HG03196 (cell line): ENCODE measurements around the gene SNCAIP.

Experiments used
- ATAC-seq: cut with Tn5 transposase; IDR thresholded peaks from one replicate; pipeline ENCODE4 v1.9.1; 2021; ENCODE audit not compliant: unreplicated experiment

Gene SNCAIP

DNA sequence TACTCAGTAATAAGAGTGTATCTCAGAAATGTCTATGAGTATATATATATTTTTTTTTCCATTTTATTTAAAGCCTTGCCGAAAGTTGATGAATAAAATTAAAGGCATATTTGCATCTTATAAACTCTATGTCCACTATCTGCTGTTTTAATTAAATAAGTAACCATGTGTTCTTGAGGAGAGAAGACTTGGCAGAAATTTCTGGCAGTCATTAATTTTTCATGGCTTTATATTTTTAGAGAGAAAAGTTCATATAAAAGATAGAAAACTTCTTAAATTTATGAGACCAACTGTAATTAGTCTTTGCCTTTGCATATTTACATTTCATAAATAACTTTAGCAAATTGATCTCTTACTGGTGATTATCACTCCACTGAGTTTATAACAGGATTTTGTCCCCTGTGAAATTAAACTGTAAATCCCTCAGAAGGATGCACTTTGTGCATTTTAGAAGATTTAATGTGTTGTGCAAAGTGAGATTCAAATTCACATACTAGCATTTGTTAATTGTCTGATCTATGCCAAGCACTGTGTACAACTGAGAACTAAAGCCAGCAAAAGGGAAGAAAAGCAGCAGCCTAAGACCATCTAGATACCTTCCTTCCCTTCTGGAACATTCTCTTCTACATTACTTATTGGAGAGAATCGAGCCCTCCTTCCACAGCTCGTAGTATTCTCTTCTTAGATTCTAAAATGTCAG lies 108.7 kb downstream of the SNCAIP start:
- ATAC-seq = no peak

DNA sequence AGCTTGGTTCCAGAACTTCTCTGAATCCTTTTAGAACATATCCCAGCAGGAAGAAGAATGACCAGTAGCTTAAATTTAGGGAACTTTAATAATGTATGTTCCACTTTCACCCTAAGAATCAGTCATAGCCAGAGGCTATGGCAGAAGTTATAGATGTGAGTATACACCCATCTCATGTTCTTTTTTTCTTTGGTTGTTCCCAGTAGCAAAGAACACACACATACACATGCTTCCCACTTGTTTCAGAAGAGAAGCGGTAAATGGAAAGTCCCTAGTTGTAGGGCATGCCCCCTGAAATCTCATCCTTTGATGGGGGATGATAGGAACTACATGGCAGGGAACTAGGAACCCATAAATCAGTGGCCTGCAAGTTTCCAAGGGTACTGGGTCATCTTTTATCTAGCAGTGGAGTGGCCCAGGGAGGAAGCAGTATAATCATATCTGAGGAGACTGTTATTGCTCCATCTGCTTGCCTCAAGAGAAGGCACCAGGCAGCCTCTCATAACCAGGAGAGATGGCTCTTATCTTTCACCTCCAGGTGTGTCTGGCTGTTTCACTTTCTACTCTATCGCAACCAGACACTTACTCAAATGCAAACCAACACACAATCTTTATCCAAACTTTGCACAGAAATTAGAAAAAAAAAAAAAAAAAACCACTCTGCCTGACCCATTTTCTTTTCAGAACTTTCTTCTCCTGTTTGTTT lies 109.5 kb downstream of the SNCAIP start:
- no peak for ATAC-seq

DNA sequence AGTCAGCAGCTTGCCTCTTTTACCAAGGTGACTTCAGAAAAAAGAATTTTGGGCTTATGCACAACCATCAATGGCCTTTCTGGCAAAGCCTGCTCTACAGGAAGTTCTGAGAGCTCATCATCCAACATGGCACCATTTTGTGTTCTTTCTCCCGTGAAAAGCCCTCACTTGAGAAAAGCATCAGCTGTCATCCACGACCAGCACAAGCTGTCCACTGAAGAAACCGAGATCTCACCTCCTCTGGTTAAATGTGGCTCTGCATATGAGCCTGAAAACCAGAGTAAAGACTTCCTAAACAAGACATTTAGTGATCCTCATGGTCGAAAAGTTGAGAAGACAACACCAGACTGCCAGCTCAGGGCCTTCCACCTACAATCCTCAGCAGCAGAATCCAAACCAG lies 111.2 kb downstream of the SNCAIP start:
- no peak for ATAC-seq

DNA sequence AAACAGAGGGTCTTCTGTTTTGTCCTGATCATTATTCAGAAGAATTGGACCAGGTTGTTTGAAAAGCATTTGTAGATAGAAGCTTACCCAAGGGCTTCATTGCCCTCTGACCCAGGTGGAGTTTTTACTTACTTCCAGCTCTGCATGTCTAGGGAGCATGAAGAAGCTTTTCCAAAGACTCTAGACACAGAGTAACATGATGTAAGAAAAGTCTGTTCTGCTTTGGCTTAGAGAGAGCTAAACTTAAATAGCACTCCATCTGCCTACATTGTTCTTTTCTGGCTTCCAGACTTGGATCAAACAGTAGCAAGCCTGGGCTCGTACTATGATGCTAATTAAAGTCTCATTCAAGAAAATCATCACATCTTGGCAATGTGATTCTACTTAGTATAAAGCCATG lies 112.1 kb downstream of the SNCAIP start:
- no peak for ATAC-seq

DNA sequence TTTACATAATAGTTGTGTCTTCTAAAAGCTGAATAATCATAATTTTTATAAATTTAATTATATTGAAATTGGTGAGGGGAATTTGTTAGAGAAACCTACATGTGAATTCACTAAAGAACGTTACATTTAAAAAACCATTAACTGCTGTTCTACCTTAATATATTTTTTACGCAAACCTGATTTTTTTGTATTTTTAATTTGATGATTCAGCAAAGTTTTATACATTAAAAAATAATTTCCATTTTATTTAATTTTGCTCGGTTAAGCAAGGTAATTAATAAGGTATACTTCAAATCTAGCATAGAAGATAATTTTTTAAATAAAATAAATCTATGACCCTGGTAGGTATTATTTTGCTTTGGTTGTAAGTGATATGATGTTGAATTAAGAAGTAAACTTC lies 114.3 kb downstream of the SNCAIP start:
- no peak for ATAC-seq

DNA sequence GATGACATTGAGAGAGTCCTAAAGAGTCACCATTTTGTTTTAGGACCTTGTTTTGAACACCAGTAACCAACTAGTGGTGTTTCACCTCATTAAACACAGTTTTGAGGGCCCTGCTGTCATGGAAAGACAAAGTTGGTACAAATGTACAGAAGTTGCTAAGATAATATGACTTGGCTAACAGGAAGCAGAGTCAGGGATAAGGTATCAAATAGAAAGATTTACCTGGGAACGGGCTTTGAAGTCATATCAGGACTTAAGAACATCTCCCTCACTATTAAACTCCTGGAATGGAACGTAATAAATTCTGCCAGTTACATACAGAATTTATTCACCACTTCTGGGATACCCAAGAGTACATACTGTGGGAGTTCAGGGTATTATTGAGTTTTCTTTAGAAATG lies 115.6 kb downstream of the SNCAIP start:
- no peak for ATAC-seq

DNA sequence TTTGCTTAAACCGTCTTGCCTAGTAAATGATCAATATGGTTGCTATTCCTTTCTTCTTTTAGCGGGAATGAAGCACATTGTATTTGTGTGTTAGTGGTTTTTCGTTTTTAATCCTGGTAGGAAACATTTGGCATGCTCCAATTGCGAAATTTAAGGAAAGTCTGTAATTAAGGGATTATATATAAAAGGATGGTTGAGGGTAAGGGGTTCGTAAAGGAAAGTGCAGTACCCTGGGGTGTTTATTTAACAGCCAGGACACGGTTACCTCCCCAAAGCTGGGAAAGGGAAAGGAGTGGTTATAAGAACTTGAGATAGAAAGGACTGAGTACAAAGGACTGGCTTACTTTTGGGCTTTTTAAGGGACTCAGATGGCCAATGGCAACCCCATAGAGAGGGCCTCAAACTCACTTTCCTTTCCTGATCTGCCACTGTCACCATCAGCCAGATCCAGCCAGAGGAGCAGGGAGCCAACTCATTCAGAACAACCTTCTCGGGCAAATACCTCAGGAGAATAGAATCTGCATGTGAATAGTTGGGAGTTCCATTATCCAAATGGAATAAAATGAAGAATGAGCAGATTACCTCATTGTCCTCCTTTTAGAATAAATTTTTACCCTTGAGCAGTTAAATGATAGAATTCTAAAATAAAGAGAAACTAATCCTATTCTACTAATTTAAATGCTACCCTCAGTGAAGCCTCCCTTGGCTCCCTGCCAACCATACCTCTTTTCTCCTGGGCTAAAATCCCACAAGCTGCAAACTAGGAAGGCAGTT lies 117.7 kb downstream of the SNCAIP start:
- ATAC-seq = no peak

DNA sequence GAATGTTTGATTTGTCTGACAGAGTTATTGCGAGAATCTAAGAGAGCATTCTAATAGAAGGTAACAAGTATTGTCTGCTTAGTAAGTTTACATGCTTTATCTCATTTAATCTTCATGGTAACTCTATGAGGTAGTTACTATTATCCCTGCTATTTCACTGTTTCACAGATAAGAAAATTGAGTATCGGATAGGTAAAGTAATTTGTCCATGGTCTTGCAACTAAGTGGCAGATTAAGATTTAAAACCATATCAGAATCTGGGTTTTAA lies 118.2 kb downstream of the SNCAIP start:
- no peak for ATAC-seq

DNA sequence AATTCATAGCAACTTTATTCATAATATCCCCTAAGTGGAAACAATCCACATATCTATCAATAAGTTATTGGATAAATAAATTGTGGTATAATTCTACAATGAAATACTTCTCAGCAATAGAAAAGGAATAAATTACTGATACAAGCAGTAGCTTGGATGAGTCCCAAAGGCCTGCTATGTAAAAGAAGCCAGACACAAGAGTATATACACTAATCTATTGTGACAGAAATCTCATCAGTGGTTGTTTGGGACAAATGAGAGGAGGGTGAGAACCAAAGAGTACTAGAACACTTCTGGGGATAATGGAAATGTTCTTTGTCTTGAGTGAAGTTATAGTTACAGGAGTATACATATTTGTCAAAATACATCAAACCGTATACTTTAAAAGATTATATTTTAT lies 119.3 kb downstream of the SNCAIP start:
- ATAC-seq = no peak

DNA sequence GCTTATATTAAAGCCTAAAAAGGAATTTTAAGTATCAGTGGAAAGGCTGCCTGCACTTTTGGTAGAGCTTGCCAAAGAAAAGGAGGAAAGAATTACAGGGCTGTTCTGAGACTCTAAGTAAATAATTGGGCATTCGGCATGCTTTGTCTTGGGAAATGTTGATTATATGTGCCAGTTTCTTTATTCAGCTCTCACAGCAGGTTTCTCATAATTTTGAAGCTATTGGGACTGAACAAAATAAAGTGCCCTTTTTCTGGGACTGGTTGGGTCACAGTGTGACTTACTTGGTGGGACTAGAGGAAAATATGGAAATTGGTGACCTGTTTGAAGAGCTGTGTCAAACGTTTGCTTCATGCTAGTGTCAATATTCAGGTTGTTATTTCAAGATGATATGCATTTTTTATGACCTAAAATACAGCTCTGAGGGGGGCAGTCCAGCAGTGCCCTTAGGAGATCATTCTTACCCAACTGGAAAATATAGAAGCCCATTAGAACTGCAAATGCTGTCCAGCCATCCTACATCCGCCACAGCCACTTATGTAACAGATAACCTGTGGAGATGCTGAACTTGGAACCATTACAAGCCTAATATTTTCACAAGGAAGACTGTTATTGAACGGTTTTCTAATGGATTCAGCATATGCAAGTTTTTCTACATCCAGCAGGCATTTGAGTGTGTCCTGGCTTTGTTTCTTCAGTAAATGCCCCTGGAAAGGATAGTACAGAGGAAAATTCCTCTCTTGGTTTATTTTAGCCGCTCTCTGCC lies 122.4 kb downstream of the SNCAIP start:
- ATAC-seq = no peak

DNA sequence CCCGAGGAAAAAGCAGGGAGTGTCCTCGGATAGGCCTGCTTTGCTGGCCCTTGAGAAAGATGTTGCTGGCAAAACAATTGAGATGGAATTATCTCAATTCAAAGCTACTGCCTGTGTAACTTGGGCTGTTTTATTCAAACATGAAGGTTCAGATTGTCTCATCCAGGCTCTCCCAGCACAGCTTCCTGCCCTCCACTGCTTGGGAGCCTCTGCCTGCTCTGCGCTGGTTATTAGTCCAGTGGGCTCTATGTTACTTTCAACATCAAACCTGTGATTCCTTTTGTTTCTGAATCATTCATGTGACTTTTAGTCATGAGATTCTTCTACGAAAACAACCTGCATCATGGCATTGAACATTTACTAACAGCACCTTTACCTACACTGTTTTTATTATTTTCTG lies 123.2 kb downstream of the SNCAIP start:
- no peak for ATAC-seq

DNA sequence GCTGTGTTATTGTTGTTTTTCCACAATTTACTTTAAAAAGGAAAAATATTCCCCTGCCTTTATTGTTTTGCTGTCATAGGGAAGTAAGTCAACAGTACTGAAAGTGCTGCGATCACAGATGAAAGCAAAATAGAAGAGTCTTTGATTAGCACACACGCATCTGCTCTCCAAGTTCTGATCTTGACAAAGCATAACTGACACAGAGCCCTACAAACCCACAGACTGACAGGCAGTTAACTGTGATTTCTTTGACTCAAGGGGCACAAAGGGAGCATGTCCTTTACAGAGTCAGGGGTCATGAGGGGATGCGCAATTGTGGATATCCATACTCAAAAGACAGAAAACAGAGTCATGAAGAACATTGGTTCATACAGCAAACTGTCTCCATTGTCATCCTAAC lies 123.7 kb downstream of the SNCAIP start:
- no peak for ATAC-seq

DNA sequence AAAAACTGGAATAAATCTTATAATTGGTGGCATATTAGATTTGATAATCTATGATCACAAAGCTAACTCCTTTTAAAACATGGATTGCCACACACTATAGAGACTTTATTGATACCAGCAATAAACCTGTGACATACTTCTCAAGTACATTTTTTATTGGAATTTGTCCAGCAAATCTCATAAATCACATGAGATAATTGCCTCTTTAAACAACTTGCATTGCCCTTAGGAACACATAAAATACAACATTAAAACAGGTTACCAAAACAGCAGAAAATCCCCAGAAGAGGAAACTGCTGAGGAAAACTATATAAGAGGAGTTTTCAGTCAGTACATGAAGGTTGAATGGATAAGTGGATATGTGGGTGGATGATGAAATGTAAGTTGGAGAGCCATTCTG lies 124.6 kb downstream of the SNCAIP start:
- no peak for ATAC-seq

DNA sequence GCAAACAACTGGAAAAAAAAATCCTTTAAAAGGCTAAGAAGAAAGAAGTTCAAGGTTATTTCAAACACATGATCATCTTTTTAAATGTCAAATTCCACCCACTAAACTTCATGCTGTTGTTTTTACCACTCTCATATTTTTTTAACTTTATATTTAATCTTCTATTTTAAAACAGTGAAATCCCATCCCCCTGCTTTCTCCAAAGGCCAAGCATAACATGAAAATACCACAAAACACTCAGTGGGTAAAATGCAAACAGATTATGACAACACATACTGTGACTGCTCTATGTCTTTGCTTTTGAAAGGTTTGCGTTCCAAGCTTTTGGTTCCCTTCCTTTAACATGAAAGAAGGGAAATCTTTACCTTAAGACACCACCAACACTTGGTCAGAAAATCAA lies 127.6 kb downstream of the SNCAIP start:
- no peak for ATAC-seq

DNA sequence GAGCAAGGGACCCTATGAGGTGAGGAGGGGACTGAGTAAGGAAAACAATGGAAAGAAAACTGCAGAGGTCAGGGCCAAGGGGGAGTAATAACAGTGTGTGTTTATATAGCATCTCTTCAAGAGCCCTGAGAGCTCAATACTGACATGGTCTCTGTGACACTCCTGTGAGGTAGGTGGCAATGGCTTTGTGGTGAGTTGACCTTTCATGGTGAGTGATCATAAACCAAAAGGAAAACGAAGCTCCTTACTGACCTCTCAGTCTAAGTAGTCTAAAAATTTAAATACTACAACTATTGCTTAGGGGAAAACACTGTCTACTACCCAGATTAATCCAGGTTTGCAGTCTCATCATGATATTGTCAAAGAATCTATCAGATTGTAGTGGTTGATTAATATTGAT lies 130.9 kb downstream of the SNCAIP start:
- ATAC-seq = no peak

DNA sequence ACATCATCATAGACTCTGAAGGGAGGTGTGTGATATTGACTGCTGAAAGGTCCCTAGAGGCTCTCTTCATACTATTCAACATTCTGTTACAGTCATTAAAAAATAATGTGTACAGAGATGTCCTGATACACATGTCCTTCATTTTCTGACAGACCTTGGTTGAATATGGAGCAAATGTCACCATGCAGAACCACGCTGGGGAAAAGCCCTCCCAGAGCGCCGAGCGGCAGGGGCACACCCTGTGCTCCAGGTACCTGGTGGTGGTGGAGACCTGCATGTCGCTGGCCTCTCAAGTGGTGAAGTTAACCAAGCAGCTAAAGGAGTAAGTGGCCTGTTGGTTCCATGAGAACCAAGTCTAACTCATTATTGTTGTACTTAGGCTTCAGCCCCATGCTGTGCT lies 132.4 kb downstream of the SNCAIP start:
- no peak for ATAC-seq

DNA sequence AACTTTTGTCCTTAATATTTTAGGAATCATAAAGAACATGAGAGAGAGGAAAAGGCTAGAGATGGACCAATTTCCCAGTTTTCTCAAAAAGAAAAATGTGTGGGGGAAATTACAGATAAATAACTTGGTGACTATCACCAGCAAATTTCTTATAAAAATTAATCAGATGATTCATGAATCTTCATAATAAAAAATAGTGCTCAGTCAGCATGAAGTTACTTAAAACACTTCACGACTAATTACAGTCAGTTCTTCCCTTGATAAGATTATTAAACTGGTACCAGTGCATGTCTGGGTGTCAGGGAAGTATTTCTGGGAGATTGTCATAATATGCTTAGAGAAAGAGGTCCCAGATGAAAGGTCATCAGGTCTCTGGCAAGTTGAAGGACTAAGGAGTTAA lies 133.0 kb downstream of the SNCAIP start:
- no peak for ATAC-seq

DNA sequence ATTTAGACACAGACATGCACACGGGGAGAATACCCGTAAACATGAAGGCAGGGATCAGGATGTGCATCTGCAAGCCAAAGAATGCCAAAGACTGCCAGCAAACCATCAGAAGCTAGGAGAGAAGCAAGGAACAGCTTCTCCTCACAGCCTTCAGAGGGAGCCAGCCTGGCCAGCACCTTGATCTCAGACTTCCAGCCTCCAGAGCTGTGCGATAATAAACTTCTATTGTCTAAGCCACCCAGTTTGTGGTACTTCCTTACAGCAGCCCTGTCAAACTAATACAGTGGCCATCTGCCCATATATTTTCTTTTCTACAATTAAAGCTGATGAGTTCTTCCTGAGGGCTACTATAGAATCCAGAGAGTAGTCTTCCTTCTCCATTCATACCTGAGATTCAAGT lies 135.0 kb downstream of the SNCAIP start:
- ATAC-seq = no peak

DNA sequence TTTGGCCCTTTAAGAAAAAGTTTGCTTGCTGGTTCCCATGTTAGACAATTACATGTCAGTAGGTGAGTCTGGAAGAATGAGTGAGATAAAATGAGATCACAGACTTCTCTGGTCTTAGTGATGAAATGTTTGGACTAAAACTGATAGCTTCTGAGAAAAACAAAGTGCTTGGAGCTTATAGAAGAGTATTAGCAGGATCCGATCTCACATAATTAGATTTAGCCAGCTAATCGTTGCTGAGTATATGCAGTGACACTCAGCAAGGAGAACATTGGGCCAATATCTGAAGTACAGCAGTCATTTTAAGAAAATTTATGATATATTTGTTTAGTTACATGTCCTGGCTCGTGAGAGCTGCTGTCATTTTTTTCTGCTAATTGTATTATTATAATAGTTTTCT lies 135.8 kb downstream of the SNCAIP start:
- no peak for ATAC-seq

DNA sequence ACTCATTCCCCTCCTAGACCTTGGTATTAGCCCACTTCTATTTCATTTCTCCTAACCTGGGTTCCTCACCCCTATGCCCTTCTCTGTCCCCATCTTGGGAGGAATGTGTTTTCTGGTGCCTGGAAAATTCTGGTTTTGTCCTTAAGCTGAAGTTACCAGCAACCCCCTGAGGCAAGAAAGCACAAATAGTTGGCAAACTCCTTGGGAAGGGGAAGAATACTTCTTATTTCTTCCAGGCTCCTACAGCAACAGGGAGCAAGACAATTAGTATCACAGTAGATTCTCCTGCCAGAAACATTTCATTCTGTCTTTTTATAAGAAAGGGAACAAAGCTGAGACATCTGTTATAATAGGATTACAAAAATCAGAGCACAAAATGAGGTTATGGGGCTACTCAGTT lies 142.5 kb downstream of the SNCAIP start:
- no peak for ATAC-seq

DNA sequence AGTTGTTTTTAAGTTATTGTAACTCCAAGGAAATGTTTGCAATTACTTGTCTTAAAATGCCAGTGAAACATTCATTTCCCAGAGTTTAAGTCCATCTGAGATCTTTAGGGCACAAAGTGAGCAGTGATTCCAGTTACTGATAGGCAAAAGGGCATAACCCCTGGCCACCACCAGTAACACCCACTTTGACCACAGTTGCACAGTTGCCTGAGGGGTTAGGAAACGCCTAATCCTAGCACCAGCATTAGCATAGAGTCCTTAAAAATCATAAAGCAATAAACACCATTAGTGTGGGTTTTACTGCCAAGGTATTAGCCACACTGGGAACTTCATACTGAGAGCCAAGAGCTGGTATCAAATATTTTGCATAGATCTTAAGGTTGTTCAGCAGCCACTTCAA lies 143.9 kb downstream of the SNCAIP start:
- no peak for ATAC-seq
